HepG2 (cell line): ENCODE results near the gene TMEM253. TPM values are rescaled to one million over a fixed set of nuclear protein-coding genes. Genes with fewer than 3 reads are reported as not detected.
A peak's percentile ranks its signal among the peaks of the same experiment; 100 is the strongest.

Experiments
- BCL6 ChIP-seq: IDR thresholded peaks from 2 replicates; pipeline ENCODE4 v1.6.1; 2016; ENCODE audit warnings: missing genetic modification reagents, missing compliant biosample characterization
- FOXO1 ChIP-seq: sonication (generic); formaldehyde crosslinking; IDR thresholded peaks from 2 replicates; pipeline ENCODE4 v1.4.0; 2020; ENCODE audit warnings: missing genetic modification reagents
- GTF3A ChIP-seq: sonication (generic); formaldehyde crosslinking; conservative IDR thresholded peaks from 2 replicates; pipeline ENCODE4 v1.4.0; 2020; ENCODE audit warnings: mild to moderate bottlenecking, missing genetic modification reagents
- ISL2 ChIP-seq: sonication (generic); formaldehyde crosslinking; IDR thresholded peaks from 2 replicates; pipeline ENCODE4 v1.5.0; 2020; ENCODE audit warnings: missing genetic modification reagents
- JUND ChIP-seq: sonication (generic); formaldehyde crosslinking; IDR thresholded peaks from 2 replicates; pipeline ENCODE4 v1.8.0; 2022; ENCODE audit warnings: mild to moderate bottlenecking, missing genetic modification reagents
- MLLT10 ChIP-seq: sonication (generic); formaldehyde crosslinking; IDR thresholded peaks from 2 replicates; pipeline ENCODE4 v1.4.0; 2020; ENCODE audit warnings: missing genetic modification reagents
- MYC ChIP-seq: sonication (generic); formaldehyde crosslinking; IDR thresholded peaks from 2 replicates; pipeline ENCODE4 v1.9.0; 2021; ENCODE audit warnings: missing genetic modification reagents, borderline replicate concordance
- NCOA2 ChIP-seq: sonication (generic); formaldehyde crosslinking; IDR thresholded peaks from 2 replicates; pipeline ENCODE4 v1.8.0; 2022; ENCODE audit warnings: inconsistent platforms
- NFIC ChIP-seq: IDR thresholded peaks from 2 replicates; pipeline ENCODE4 v1.6.1; 2012; ENCODE audit warnings: mild to moderate bottlenecking, low read length, inconsistent platforms
- NFYC ChIP-seq: IDR thresholded peaks from 2 replicates; pipeline ENCODE4 v1.6.1; 2016; ENCODE audit warnings: missing genetic modification reagents, missing compliant biosample characterization
- PRMT3 ChIP-seq: sonication (generic); formaldehyde crosslinking; IDR thresholded peaks from 2 replicates; pipeline ENCODE4 v1.8.1; 2022; ENCODE audit warnings: low read depth, mild to moderate bottlenecking, moderate library complexity, missing genetic modification reagents, borderline replicate concordance
- SMAD1 ChIP-seq: sonication (generic); formaldehyde crosslinking; IDR thresholded peaks from 2 replicates; pipeline ENCODE4 v1.4.0; 2020; ENCODE audit warnings: missing genetic modification reagents, low read depth, mild to moderate bottlenecking, borderline replicate concordance
- SRY ChIP-seq: sonication (generic); formaldehyde crosslinking; IDR thresholded peaks from 2 replicates; pipeline ENCODE4 v1.8.0; 2022; ENCODE audit warnings: mild to moderate bottlenecking, missing genetic modification reagents
- ZBTB14 ChIP-seq: sonication (generic); formaldehyde crosslinking; IDR thresholded peaks from 2 replicates; pipeline ENCODE4 v1.4.0; 2020; ENCODE audit warnings: missing genetic modification reagents
- ZNF20 ChIP-seq: sonication (generic); formaldehyde crosslinking; IDR thresholded peaks from 2 replicates; pipeline ENCODE4 v1.4.0; 2020; ENCODE audit warnings: mild to moderate bottlenecking, moderate library complexity, missing genetic modification reagents
- ZNF205 ChIP-seq: IDR thresholded peaks from 2 replicates; pipeline ENCODE4 v1.6.1; 2018; ENCODE audit warnings: missing biosample characterization, missing genetic modification reagents
- ZNF33A ChIP-seq: sonication (generic); formaldehyde crosslinking; IDR thresholded peaks from 2 replicates; pipeline ENCODE4 v1.5.1; 2020; ENCODE audit warnings: missing genetic modification reagents, mild to moderate bottlenecking, moderate library complexity, borderline replicate concordance
- ZNF761 ChIP-seq: sonication (generic); formaldehyde crosslinking; conservative IDR thresholded peaks from 2 replicates; pipeline ENCODE4 v1.4.0; 2020; ENCODE audit warnings: mild to moderate bottlenecking, missing genetic modification reagents
- ZSCAN21 ChIP-seq: sonication (generic); formaldehyde crosslinking; IDR thresholded peaks from 2 replicates; pipeline ENCODE4 v1.8.0; 2022; ENCODE audit warnings: mild to moderate bottlenecking, missing genetic modification reagents, moderate library complexity, borderline replicate concordance
- ZSCAN9 ChIP-seq: IDR thresholded peaks from 2 replicates; pipeline ENCODE4 v1.6.1; 2016; ENCODE audit warnings: borderline replicate concordance
- polyA plus RNA-seq, 8 experiments: library from polyadenylated mRNA; depleted of rRNA in 3 of 8; stranded (reverse) in 7 of 8; unstranded in 1 of 8; fragments of >200 nt; fragmentation: Illumina TruSeq in 4 of 8; extraction: Trizol in 4 of 8; gene quantifications; 2 replicates each; pipeline versions ENCODE4 v1.2.1 to v1.2.3, GENCODE V29; 2011 to 2016; ENCODE audit warnings: low read depth in 4 of 8, missing spikeins in 1 of 8, mixed read lengths in 1 of 8; ENCODE audit not compliant: insufficient read depth in 1 of 8
- total RNA-seq, 5 experiments: library from RNA; depleted of rRNA; stranded (reverse); fragments of >200 nt; fragmentation: Illumina TruSeq; extraction: Trizol; gene quantifications; 2 replicates each; pipeline ENCODE4 v1.2.3, GENCODE V29; 2016; ENCODE audit warnings: low read depth in 1 of 5
- TF ChIP-seq, protein P1 (sequence below): sonication (generic); formaldehyde crosslinking; IDR thresholded peaks from 2 replicates; pipeline ENCODE4 v1.4.0; 2020; ENCODE audit warnings: mild to moderate bottlenecking, missing genetic modification reagents

TMEM253 gene
- total and polyA plus RNA-seq, 2 of the 13 experiments (the other 11 are each of a cell fraction or from before 2014, with no cell fraction given): 0.29 to 0.45 TPM

DNA sequence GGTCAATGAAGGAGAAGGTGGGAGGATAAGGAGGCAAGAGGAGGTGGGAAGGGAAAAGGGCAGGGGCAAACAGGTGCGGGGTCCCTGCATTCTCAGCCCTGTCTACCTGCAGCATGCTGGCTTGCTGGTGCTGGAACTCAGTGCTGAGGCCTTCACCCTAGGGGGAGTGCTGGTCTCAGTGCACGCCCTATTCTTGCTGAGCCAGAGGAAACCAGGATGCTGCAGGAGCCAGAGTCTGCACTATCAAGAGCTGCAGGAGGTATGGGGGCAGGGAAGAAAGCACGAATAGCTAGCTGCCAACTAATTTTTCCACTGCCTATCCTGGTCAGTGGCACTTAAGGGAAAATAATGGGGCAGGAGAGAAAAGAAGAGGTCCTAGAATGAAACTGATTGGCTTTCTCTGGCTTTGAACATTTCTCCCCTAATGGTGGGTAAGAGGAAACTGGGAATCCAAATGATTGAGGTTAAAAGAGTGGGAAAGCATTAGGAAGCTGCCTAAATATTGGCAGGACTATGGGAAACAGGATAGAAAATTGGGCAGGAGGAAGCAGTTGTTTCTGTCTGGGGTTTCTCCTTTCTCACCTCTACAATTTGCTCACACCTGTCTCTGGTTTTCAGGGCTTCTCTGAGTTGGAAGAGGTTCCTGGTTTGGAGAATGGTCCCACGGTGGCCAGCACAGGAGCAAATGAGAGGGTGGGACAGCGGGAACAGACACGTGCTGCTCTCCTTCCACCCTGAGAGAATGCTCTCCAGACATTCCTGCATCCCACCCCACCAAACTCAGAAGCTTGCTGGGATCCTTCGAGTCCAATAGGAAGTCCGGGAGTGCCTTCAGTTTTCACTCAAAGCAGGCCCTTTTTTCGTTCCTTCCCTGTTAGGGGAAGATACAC is 1.9 kb downstream of the TMEM253 start (continued):
- TF ChIP-seq ZBTB14 (CRISPR knock-in tag) (no peak), NCOA2 (no peak), JUND (no peak), ZNF33A (CRISPR knock-in tag) (no peak), SMAD1 (CRISPR knock-in tag) (no peak), BCL6 (CRISPR knock-in tag) (no peak), ZSCAN9 (CRISPR knock-in tag) (0 out of 2 replicates have a peak, but pooled peaks have one; percentile 10), GTF3A (0 out of 2 replicates have a peak, but pooled peaks have one; percentile 46), ZNF20 (0 out of 2 replicates have a peak, but pooled peaks have one; percentile 3), NFYC (CRISPR knock-in tag) (no peak), SRY (CRISPR knock-in tag) (no peak), ZNF205 (no peak), MYC (CRISPR knock-in tag) (no peak; the same call in 1 of the 2 replicates), MLLT10 (CRISPR knock-in tag) (no peak), PRMT3 (CRISPR knock-in tag) (0 out of 2 replicates have a peak, but pooled peaks have one; percentile 41), FOXO1 (CRISPR knock-in tag) (no peak), ZSCAN21 (CRISPR knock-in tag) (peak; percentile 100), NFIC (no peak), ISL2 (CRISPR knock-in tag) (0 out of 2 replicates have a peak, but pooled peaks have one; percentile 22), ZNF761 (0 out of 2 replicates have a peak, but pooled peaks have one; percentile 16)
- TF ChIP-seq, protein P1, sequence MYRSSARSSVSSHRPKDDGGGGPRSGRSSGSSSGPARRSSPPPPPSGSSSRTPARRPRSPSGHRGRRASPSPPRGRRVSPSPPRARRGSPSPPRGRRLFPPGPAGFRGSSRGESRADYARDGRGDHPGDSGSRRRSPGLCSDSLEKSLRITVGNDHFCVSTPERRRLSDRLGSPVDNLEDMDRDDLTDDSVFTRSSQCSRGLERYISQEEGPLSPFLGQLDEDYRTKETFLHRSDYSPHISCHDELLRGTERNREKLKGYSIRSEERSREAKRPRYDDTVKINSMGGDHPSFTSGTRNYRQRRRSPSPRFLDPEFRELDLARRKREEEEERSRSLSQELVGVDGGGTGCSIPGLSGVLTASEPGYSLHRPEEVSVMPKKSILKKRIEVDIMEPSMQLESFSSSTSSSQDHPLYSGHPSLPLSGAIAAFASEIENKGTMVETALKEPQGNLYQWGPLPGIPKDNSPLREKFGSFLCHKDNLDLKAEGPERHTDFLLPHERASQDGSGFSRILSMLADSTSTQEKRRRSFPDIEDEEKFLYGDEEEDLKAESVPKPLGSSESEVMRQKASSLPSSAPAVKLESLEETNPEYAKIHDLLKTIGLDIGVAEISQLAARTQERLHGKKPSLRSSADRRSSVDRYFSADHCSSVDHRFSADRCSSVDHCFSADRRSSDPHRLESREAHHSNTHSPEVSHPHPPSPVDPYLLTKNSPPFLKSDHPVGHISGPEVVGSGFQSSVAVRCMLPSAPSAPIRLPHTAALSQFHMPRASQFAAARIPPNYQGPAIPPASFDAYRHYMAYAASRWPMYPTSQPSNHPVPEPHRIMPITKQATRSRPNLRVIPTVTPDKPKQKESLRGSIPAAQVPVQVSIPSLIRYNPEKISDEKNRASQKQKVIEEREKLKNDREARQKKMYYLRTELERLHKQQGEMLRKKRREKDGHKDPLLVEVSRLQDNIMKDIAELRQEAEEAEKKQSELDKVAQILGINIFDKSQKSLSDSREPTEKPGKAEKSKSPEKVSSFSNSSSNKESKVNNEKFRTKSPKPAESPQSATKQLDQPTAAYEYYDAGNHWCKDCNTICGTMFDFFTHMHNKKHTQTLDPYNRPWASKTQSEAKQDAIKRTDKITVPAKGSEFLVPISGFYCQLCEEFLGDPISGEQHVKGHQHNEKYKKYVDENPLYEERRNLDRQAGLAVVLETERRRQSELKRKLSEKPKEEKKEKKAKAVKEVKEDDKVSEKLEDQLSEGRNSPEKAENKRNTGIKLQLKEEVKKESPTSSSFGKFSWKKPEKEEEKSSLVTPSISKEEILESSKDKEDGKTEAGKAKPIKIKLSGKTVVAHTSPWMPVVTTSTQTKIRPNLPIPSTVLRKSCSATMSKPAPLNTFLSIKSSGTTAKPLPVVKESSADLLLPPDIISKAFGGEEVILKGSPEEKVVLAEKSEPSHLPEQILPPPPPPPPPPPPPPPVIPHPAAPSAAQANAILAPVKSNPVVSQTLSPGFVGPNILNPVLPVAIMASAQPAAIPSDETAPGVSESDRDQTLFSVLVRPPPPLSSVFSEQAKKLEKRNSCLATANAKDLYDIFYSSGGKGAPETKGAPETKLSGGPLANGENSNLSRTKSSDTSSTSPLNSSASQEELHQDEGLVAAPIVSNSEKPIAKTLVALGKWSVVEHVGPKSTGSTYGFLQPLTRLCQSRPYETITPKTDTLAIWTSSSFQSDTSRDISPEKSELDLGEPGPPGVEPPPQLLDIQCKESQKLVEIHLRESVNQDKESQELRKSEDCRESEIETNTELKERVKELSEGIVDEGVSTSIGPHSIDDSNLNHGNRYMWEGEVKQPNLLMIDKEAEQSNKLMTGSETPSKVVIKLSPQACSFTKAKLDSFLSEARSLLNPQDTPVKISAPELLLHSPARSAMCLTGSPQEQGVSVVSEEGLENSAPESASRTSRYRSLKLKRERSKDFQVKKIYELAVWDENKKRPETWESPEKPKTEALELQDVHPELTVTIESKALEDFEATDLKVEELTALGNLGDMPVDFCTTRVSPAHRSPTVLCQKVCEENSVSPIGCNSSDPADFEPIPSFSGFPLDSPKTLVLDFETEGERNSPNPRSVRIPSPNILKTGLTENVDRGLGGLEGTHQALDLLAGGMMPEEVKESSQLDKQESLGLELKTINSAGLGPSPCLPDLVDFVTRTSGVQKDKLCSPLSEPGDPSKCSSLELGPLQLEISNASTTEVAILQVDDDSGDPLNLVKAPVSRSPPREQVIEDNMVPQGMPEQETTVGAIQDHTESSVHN (CRISPR knock-in tag): peak; percentile 51; the same call in 1 of the 2 replicates
